ENCODE results near the gene NPC2. TPM values are rescaled to one million over a fixed set of nuclear protein-coding genes. Genes with fewer than 3 reads are reported as not detected.

NPC2 gene
- total RNA-seq, 1 experiment from 2014 or later, result 137 TPM

DNA sequence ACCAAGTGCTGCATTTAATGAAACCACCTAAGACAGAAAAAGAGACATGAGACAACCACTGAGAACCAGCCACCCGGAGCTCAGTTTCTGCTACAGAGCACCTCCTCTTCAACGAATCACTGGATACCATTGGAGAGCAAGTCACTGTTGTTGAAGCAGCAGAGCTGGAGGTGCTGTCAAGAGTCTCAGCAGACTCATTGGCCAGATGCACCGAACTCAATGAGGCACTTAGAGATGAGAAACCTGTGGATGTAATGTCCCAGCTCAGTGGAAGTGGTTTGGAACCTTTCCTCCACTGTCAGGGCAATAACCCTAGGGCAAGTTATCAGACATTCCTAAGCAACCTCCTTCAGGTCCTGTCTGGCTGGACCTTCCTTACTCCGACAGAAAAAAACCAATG, 13.1 kb downstream of the NPC2 start:
- Histone ChIP-seq H2BK12ac (ENCODE audit: insufficient read length, low read depth, low read length) (no peak overlapping the region), H2BK5ac (ENCODE audit: insufficient read length, low read length) (no peak overlapping the region), H4K91ac (ENCODE audit: insufficient read length, low read depth, low read length) (no peak overlapping the region), H2AFZ (ENCODE audit: low read length) (no peak overlapping the region), H3K23me2 (ENCODE audit: insufficient read length, low read depth, low read length, poor library complexity, severe bottlenecking) (no peaks in the 10 kb centered on the region), H2BK120ac (ENCODE audit: low read depth, low read length, poor library complexity, severe bottlenecking) (no peak overlapping the region), H2AK5ac (ENCODE audit: insufficient read length, low read length) (no peak overlapping the region), H3K4me2 (ENCODE audit: insufficient read depth, insufficient read length, low read length) (no peak overlapping the region), H2BK15ac (ENCODE audit: low read depth, low read length) (no peak overlapping the region), H4K8ac (replicated peaks; ENCODE audit: insufficient read length, low read depth, low read length) (no peak overlapping the region), H3K9ac (ENCODE audit: extremely low read depth, insufficient read length, low read length) (no peak overlapping the region), H2BK20ac (ENCODE audit: low read depth, low read length, poor library complexity, severe bottlenecking) (no peak overlapping the region), H3K18ac (ENCODE audit: insufficient read length, low read depth, low read length) (no peak overlapping the region), H4K5ac (ENCODE audit: insufficient read length, low read depth, low read length) (no peak overlapping the region), H3K4me1 (ENCODE audit: insufficient read depth, low read length) (no peaks in the 10 kb centered on the region), H3K23ac (ENCODE audit: insufficient read length, low read depth, low read length) (no peak overlapping the region), H3K27me3 (ENCODE audit: insufficient read depth, low read length) (no peaks in the 10 kb centered on the region), H3K14ac (ENCODE audit: insufficient read depth, low read length) (no peak overlapping the region), H3K4ac (ENCODE audit: low read depth, low read length) (no peak overlapping the region), H3K9me3 (ENCODE audit: control insufficient read depth, low read depth, low read length) (no peaks in the 10 kb centered on the region), H3K79me2 (ENCODE audit: insufficient read depth, low read length) (no peaks in the 10 kb centered on the region), H3K79me1 (ENCODE audit: insufficient read depth, low read depth, low read length, poor library complexity, severe bottlenecking) (no peaks in the 10 kb centered on the region), H4K20me1 (ENCODE audit: control insufficient read depth, insufficient read depth, insufficient read length) (no peaks in the 10 kb centered on the region), H3T11ph (ENCODE audit: low read length) (no peak overlapping the region), H3K56ac (ENCODE audit: insufficient read length, low read depth, low read length) (no peak overlapping the region), H3K27ac (ENCODE audit: insufficient read length, low read depth, low read length) (no peak overlapping the region)
- TF ChIP-seq, protein P1, sequence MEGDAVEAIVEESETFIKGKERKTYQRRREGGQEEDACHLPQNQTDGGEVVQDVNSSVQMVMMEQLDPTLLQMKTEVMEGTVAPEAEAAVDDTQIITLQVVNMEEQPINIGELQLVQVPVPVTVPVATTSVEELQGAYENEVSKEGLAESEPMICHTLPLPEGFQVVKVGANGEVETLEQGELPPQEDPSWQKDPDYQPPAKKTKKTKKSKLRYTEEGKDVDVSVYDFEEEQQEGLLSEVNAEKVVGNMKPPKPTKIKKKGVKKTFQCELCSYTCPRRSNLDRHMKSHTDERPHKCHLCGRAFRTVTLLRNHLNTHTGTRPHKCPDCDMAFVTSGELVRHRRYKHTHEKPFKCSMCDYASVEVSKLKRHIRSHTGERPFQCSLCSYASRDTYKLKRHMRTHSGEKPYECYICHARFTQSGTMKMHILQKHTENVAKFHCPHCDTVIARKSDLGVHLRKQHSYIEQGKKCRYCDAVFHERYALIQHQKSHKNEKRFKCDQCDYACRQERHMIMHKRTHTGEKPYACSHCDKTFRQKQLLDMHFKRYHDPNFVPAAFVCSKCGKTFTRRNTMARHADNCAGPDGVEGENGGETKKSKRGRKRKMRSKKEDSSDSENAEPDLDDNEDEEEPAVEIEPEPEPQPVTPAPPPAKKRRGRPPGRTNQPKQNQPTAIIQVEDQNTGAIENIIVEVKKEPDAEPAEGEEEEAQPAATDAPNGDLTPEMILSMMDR (conservative IDR thresholded peaks at IDR 0.05), result no peak
- DNase-seq, result no peak
- no peak overlapping the region for H3K4me3 Mint-ChIP-seq
- H3K9me3 Mint-ChIP-seq, result no peaks in the 10 kb centered on the region
- peaks cover 8 to 62% (median 52%) of the 10 kb centered on the region in 3 experiments for H3K36me3 Mint-ChIP-seq (ENCODE audit: insufficient read depth in 1 of 3, low read depth in 3 of 3)
- peaks cover 17 to 26% of the 10 kb centered on the region in 2 experiments for H3K4me1 Mint-ChIP-seq
- no peaks in the 10 kb centered on the region for H3K27me3 Mint-ChIP-seq (ENCODE audit: low read depth)
- H3K27ac Mint-ChIP-seq, result 0 out of 7 replicates have a peak overlapping the region, but pooled peaks of 1 of the 3 experiments have one; percentile 57
- WGBS (ENCODE audit: extremely low coverage, insufficient read length, low lambda C conversion rate), result no CpG with 5 or more reads among the region's 4 CpGs
